KBM-7 (cell line): ENCODE data around the gene SMIM5.
"Not testable (repeated sequence)": the region's sequence is repeated elsewhere in the genome, so short reads cannot be mapped to it uniquely, and the experiment has no call there.

Experiments
- DNase-seq: peaks from one replicate; pipeline ENCODE4 v3.0.0-alpha.2; 2015
- in situ Hi-C: fragments of 300-500 bp; cut with MboI; formaldehyde crosslinking; loops from 2 replicates; pipeline ENCODE4 v1.14.3; 2020; ENCODE audit warnings: low sequenced_read_pairs, low pct_unique_long_range_greater_than_20kb, mixed read lengths

The SMIM5 gene, protein sequence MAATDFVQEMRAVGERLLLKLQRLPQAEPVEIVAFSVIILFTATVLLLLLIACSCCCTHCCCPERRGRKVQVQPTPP

GRCh38 chr17:75632863-75633485 is at the start of gene SMIM5:
Gene SMIM5, plus strand, starts transcription at chr17:75633434. Its CDS starts 6,768 bp downstream, at chr17:75640202.
- in situ Hi-C loops, result no loop called here

DNA sequence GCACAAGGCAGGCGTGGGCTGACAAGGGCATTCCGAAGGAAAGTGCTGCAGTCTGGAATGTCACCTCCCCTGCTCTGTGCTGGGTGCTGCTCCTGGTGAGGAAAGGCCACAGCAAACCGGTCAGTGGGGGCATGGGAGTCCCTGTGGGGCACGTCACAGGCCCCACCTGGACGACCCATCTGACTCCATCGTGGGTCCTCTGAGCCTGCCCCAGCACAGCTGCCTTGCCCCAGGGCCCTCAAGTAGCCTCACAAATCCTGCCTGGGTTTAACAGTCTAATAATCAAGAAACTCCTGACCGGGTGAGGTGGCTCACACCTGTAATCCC is 48.4 kb upstream of the SMIM5 start:
- in situ Hi-C loops, result no loop called here
- no peak for DNase-seq

More at GRCh38 chr17:75632863-75633485, at the start of gene SMIM5:
- peak; percentile 89 for DNase-seq

DNA sequence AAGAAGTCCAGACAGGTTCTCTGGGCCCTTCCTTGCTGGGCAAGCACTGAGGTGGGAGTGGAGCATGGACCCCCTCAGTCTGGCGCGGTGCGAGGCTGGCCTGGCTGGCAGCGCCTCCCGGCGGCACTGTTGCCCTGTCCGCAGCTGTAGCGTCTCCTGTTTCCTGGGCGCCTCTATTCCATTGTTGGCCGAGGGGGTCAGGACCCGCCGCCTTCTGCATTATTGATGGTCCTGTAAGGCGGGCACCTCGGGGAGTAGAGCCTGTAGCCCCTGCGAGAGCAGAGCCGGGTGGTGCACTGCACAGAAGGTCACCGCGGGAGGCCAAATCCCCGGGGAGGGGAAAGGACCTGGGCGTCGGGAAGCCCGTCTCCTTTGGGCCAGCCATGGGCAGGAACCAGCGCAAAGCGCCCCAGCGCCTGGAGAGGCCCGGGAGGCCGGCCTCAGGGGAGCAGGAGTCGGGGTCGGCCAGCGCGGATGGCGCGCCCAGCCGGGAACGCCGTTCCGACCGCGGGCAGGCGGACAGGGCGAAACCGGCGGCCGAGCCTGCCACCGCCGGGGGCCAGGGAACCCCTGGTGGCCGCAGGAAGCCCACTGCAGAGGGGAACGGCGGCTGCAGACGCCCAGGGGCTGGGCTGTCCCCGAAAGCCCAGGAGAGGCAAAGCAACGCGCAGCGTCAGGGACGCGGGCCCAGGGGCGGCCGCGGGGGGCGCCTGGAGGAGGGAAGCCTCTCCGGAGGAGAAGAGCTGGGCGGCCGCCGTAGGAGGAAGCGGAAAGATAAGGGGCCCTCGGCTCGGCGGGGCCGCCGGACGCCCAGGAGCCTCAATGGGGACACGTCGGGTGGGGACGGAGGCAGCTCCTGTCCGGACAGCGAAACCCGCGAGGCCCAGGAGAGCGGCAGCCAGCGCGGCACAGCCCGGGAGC is 45.3 kb upstream of the SMIM5 start, which contains the start of gene MYO15B:
MYO15B (plus strand) TSS at position 126 of the 921 bp plus-strand sequence; CDS start at position 384, 258 bp downstream.
- in situ Hi-C loops, result no loop called here
- peak; percentile 80 for DNase-seq

GRCh38 chr17:75588596-75589011 is 44.6 kb upstream of the SMIM5 start:
- in situ Hi-C loops, result no loop called here
- peak; percentile 26 for DNase-seq

DNA sequence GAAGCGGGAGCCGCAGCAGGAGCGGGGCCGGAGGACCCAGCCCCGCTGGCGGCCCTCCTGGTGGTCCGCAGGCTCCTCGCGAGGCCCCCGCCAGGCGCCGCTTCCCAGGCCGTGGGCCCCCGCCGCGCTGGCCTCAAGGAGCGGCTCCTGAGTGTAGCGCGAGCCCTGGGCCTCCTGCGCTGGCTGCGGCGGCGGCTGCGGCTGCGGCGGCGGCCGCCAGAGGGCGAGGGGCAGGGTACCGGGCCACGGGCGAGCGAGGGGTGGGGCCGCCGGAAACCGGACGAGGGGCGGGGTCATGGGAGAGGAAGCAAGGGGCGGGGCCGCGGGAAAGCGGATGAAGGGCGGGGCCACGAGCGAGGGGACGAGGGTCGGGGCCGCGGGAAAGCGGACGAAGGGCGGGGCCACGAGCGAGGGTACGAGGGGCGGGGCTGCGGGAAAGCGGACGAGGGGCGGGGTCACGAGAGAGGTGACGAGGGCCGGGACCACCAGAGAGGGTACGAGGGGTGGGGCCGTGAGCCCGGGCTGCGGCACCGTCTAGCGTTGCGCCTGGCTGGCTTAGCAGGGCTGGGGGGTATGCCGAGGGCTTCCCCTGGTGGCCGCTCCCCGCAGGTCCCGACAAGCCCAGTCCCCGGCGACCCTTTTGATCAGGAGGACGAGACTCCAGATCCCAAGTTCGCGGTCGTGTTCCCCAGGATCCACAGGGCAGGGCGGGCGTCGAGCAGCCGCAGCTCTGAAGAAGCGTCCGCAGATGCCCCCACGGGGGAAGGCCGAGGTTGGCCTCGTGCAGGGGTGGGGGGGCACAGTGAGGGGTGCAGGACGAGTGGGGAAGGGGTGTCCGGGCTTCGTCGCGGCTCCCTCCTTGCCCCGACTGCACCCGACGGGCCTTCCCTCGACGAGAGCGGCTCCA is 44.0 kb upstream of the SMIM5 start:
- in situ Hi-C loops, result no loop called here
- DNase-seq, result peak; percentile 76

GRCh38 chr17:75589919-75590303 is 43.3 kb upstream of the SMIM5 start:
- no peak for DNase-seq
- in situ Hi-C loops, result no loop called here

GRCh38 chr17:75590314-75590761 is 42.9 kb upstream of the SMIM5 start:
- no peak for DNase-seq
- in situ Hi-C loops, result no loop called here

- DNase-seq, result no peak
- in situ Hi-C loops, result no loop called here
Measured at GRCh38 chr17:75590849-75591721, 42.1 kb upstream of the SMIM5 start.

DNA sequence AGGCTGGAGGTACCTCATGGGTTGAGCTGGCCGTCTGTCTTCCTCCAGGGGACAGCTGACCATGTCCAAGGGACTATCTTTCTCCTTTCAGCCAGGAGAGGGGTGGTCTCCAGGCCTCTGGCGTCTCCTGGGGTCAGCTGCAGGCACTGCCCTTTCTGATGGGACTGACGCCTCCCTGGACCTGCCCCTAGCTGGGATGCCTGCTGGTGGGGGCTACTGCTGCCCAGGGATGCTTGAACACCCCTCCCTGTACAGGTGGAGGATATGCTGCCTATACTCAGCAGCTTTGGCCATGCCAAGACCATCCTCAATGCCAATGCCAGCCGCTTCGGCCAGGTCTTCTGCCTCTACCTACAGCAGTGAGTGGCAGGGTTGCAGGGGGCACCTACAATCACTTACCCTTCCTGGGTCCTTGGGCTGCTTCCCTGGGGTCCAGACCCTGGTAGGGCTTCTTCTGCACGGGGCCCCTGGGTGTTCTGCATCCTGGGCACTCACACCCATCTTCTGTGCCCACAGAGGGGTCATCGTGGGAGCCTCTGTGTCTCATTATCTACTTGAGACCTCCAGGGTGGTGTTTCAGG is 41.4 kb upstream of the SMIM5 start:
- in situ Hi-C loops, result no loop called here
- DNase-seq, result no peak

DNA sequence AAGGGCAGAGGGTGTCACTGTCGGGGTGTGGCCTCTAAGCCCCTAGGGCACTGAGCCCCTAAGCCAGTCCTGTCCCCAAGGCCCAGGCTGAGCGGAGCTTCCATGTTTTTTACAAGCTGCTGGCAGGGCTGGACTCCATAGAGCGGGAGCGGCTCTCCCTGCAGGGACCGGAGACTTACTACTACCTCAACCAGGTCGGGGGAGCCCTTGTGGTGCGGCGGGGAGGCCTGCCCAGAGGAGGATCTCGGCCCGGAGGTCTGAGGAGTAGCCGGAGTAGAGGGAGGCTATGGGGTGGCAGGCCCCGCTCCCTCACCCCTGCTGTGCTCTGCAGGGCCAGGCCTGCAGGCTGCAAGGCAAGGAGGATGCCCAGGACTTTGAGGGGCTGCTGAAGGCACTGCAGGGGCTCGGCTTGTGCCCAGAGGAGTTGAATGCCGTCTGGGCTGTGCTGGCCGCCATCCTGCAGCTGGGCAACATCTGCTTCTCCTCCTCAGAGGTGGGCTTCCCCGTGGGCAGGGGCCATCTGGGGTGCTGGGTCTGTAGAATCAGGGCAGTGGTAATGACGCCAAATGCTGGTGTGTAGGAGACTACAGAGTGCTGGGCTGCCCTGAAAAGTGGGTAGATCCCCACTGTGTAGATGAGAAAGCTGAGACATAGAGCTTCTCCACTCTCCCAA is 40.8 kb upstream of the SMIM5 start:
- in situ Hi-C loops, result no loop called here
- DNase-seq, result no peak

DNA sequence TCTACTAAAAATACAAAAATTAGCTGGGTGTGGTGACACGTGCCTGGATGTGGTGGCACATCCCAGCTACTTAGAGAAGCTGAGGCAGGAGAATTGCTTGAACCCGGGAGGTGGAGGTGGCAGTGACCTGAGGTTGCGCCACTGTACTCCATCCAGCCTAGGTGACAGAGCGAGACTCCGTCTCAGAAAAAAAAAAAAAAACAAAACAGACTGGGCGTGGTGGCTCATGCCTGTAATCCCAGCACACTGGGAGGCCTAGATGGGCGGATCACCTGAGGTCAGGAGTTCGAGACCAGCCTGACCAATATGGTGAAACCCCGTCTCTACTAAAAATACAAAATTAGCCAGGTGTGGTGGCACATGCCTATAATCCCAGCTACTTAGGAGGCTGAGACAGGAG is 39.8 kb upstream of the SMIM5 start:
- in situ Hi-C loops, DNase-seq: not testable (repeated sequence)

- no peak for DNase-seq
- in situ Hi-C loops, result no loop called here
Measured at GRCh38 chr17:75594499-75595283, 38.5 kb upstream of the SMIM5 start.

- DNase-seq, result no peak
- in situ Hi-C loops, result no loop called here
Measured at GRCh38 chr17:75595284-75595919, 37.8 kb upstream of the SMIM5 start.

GRCh38 chr17:75595920-75596313 is 37.3 kb upstream of the SMIM5 start:
- in situ Hi-C loops, result no loop called here
- no peak for DNase-seq

- in situ Hi-C loops, result no loop called here
- no peak for DNase-seq
Measured at GRCh38 chr17:75596320-75597087, 36.7 kb upstream of the SMIM5 start.
